ENCODE data around the gene PRCC.
"Not testable (repeated sequence)": the region's sequence is repeated elsewhere in the genome, so short reads cannot be mapped to it uniquely, and the experiment has no call there.

PRCC gene

DNA sequence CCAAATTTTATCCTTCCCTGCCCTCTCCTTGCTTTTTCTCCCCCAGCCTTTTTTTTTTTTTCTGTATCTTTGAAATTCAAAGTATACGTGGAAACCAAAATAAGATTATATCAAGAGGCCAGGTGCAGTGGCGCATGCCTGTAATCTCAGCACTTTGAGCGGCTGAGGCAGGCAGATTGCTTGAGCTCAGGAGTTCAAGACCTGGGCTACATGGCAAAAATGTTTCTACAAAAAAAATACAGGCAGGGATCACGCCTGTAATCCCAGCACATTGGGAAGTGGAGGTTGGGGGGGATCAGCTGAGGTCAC is 6.6 kb upstream of the PRCC start:
- DNase-seq: no peak
- H3K36me3 ChIP-seq (replicated peaks): no peaks in the 10 kb centered on the region
- TF ChIP-seq, protein P1, sequence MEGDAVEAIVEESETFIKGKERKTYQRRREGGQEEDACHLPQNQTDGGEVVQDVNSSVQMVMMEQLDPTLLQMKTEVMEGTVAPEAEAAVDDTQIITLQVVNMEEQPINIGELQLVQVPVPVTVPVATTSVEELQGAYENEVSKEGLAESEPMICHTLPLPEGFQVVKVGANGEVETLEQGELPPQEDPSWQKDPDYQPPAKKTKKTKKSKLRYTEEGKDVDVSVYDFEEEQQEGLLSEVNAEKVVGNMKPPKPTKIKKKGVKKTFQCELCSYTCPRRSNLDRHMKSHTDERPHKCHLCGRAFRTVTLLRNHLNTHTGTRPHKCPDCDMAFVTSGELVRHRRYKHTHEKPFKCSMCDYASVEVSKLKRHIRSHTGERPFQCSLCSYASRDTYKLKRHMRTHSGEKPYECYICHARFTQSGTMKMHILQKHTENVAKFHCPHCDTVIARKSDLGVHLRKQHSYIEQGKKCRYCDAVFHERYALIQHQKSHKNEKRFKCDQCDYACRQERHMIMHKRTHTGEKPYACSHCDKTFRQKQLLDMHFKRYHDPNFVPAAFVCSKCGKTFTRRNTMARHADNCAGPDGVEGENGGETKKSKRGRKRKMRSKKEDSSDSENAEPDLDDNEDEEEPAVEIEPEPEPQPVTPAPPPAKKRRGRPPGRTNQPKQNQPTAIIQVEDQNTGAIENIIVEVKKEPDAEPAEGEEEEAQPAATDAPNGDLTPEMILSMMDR (IDR thresholded peaks at IDR 0.05; ENCODE audit: low read depth, low read length, missing control alignments): no peak
- H3K4me3 ChIP-seq (ENCODE audit: low read depth, low read length): no peak overlapping the region
- no peaks in the 10 kb centered on the region for H3K27me3 ChIP-seq (replicated peaks)
- no peak overlapping the region for H3K27ac ChIP-seq
- in situ Hi-C loops (cut with HindIII; ENCODE audit: low pct_ligation_motif_present, low sequenced_read_pairs): no loop called here

DNA sequence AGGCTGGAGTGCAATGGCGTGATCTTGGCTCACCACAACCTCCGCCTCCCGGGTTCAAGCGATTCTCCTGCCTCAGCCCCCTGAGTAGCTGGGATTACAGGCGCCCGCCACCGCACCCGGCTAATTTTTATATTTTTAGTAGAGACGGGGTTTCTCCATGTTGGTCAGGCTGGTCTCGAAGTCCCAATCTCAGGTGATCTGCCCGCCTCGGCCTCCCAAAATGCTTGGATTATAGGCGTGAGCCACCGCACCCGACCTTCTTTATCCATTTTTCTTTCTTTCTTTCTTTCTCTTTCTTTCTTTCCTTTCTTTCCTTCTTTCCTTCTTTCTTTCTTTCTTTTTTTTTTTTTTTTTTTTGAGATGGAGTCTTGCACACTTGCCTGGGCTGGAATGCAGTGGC is 2.2 kb upstream of the PRCC start:
- H3K27me3 ChIP-seq (replicated peaks); DNase-seq; H3K4me3 ChIP-seq (ENCODE audit: low read depth, low read length); H3K36me3 ChIP-seq (replicated peaks); H3K27ac ChIP-seq; in situ Hi-C loops (cut with HindIII; ENCODE audit: low pct_ligation_motif_present, low sequenced_read_pairs): not testable (repeated sequence)

DNA sequence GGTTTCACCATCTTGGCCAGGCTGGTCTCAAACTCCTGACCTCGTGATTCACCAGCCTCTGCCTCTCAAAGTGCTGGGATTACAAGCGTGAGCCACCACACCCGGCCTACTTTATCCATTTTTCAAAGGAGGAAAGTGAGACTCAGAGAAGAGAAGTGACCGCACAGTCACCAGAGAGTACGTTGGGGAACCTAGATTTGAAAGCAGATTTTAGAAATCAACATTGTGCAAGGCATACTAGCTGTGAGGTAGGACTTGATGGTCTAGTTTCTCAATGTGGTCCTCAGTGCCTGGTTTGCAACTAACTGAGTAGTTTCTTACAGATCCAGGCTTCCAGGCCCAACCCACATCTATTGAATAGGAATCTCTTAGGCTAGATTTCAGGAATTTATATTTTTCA is 1.7 kb upstream of the PRCC start:
- Histone ChIP-seq H3K36me3 (replicated peaks) (peaks cover 6% of the 10 kb centered on the region), H3K4me3 (ENCODE audit: low read depth, low read length) (no peak overlapping the region), H3K27ac (no peak overlapping the region), H3K27me3 (replicated peaks) (no peaks in the 10 kb centered on the region)
- in situ Hi-C loops (cut with HindIII; ENCODE audit: low pct_ligation_motif_present, low sequenced_read_pairs): no loop called here
- TF ChIP-seq, protein P1 (IDR thresholded peaks at IDR 0.05; ENCODE audit: low read depth, low read length, missing control alignments): no peak
- no peak for DNase-seq

DNA sequence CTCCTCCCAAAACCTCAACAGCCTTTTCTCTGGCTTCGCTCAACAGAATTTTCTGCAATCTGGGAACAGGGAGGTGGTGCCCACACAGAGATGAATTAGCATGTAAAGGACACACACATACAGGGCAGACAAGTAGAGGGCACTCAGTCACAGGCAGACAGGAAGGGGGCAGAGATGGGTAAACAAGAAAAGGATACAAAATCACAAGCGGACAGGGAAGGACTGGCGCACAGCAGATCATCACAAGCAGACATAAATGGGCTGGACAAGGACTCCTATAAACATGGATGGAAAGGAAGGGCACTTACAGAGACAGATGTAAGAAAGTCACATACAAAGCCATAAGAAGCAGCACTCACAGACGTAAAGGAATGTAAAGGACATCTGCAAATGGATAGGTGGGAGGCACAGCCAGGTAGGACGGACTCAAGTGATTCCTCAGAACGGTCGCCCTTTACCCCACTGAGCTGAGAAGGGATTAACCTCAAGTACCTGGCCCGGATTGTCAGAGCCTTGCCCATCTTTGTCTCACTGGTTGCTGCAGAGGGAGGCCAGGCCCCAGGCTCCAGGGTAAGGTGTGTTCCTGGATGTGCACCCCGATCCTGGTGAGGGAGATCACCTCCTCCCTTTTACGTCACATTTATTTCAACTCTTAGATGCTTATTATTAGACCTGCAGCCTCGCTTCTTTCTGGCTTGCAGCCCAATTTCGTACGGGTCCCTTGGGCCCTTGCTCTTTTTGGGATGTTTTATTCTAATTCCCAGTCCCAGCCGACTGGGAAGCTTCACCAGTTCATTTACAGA is 836 bp upstream of the PRCC start:
- TF ChIP-seq, protein P1 (IDR thresholded peaks at IDR 0.05; ENCODE audit: low read depth, low read length, missing control alignments): no peak
- in situ Hi-C loops (cut with HindIII; ENCODE audit: low pct_ligation_motif_present, low sequenced_read_pairs): no loop called here
- H3K27ac ChIP-seq: peak overlapping the region; percentile 82
- H3K4me3 ChIP-seq (ENCODE audit: low read depth, low read length): peak overlapping the region; percentile 95
- peaks cover 9% of the 10 kb centered on the region for H3K36me3 ChIP-seq (replicated peaks)
- no peaks in the 10 kb centered on the region for H3K27me3 ChIP-seq (replicated peaks)
- no peak for DNase-seq

DNA sequence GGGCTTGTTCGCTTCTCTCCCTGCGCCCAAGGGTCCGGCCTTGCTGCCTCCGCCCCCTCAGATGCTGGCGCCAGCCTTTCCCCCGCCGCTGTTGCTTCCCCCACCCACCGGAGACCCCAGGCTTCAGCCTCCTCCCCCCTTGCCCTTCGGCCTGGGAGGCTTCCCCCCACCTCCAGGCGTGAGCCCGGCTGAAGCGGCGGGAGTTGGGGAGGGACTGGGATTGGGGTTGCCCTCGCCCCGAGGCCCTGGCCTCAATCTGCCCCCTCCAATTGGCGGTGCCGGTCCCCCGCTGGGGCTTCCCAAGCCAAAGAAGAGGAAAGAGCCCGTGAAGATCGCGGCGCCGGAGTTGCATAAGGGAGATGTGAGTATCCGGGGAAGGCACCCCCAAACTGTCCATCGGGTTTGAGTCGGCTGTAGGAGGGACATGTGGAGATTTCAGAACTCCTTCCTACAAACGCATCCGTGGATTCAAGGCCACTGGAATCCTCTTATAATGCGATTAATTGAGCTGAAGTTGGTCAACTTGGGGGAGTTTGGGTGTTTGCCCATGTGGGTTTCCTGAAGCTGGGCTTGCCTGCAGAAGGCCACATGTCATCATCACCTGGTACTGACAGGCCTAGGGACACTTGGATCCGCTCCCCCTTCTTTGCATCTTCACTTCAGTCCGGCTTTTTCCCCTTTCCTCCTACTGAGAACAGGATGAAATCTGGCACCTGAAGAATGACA is 707 bp downstream of the PRCC start:
- Histone ChIP-seq H3K4me3 (ENCODE audit: low read depth, low read length) (peak overlapping the region; percentile 95), H3K36me3 (replicated peaks) (peaks cover 9% of the 10 kb centered on the region), H3K27ac (peak overlapping the region; percentile 82), H3K27me3 (replicated peaks) (no peaks in the 10 kb centered on the region)
- in situ Hi-C loops (cut with HindIII; ENCODE audit: low pct_ligation_motif_present, low sequenced_read_pairs): no loop called here
- DNase-seq: no peak
- TF ChIP-seq, protein P1 (IDR thresholded peaks at IDR 0.05; ENCODE audit: low read depth, low read length, missing control alignments): no peak

DNA sequence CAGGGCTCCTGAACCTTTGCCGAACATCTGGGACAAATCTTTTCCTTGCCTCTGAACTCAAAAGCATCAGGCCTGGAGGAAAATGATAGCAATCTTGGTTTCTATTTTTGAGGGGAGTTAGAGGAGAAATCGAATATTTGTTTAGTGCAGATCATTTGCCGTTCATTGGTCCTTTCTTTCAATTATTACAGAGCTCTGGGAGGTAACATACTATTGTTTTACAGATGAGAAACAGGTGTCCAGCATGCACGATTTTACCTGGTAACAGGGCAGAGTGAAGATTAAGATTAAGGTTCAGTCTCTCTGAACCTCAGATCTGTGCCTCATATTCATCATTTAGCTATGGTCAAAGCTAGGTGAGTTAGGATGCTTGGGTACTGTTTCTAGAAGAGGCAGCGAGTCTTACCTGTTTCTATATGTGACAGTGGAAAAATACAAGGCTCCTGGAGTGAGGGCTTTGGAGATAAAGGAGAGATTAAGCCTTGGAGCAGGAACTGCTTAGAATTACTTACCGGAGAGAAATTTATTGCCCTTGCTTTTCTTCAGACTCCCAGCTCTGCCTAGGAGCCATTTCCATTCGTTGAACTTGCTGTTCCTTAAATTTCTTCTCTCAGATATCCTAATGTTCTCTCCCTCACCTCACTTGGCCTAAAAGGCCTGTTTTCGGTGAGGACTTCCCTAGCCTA is 1.4 kb downstream of the PRCC start:
- Histone ChIP-seq H3K36me3 (replicated peaks) (peaks cover 9% of the 10 kb centered on the region), H3K27me3 (replicated peaks) (no peaks in the 10 kb centered on the region), H3K27ac (no peak overlapping the region), H3K4me3 (ENCODE audit: low read depth, low read length) (peak overlapping the region; percentile 95)
- TF ChIP-seq, protein P1 (IDR thresholded peaks at IDR 0.05; ENCODE audit: low read depth, low read length, missing control alignments): no peak
- in situ Hi-C loops (cut with HindIII; ENCODE audit: low pct_ligation_motif_present, low sequenced_read_pairs): no loop called here
- no peak for DNase-seq

Measured in brain microvascular endothelial cell (primary cell).